Smooth muscle cell of the coronary artery (primary cell): ENCODE measurements around the gene SPANXB1. TPM values are rescaled to one million over a fixed set of nuclear protein-coding genes. Genes with fewer than 3 reads are reported as not detected.

Experiments
- total RNA-seq: library from RNA; depleted of rRNA; stranded (reverse); fragments of >200 nt; gene quantifications from 2 replicates; pipeline ENCODE4 v1.2.3, GENCODE V29; 2014; ENCODE audit warnings: low replicate concordance

Gene SPANXB1
- total RNA-seq, result not detected in 2 replicates

GRCh38 chrX:141002568-141002967, at the start of gene SPANXB1:
Gene SPANXB1 (plus strand): TSS chrX:141002594. CDS start chrX:141002694, 100 bp downstream.

Other genes starting within 250 kb of the SPANXB1 start
- gene LDOC1, start 174.5 kb downstream of the SPANXB1 start, total RNA-seq, result 9.7 and 12.3 TPM in 2 replicates
- not detected in 2 replicates for gene SPANXC, start 239.9 kb downstream of the SPANXB1 start, total RNA-seq